ENCODE measurements around the gene CPED1.

GRCh38 chr7:121269798-121270197, 281.3 kb downstream of the CPED1 start:
- TF ChIP-seq CTCF (conservative IDR thresholded peaks at IDR 0.05 in 1 of 2, IDR thresholded peaks at IDR 0.05 in 1 of 2; ENCODE audit: low read depth in 1 of 2, low read length in 2 of 2) (no peak), EZH2 (IDR thresholded peaks at IDR 0.05; ENCODE audit: low read length, missing control alignments) (no peak)

Data from fibroblast of lung (primary cell).